ENCODE measurements around the gene PARK7.

PARK7 gene

DNA sequence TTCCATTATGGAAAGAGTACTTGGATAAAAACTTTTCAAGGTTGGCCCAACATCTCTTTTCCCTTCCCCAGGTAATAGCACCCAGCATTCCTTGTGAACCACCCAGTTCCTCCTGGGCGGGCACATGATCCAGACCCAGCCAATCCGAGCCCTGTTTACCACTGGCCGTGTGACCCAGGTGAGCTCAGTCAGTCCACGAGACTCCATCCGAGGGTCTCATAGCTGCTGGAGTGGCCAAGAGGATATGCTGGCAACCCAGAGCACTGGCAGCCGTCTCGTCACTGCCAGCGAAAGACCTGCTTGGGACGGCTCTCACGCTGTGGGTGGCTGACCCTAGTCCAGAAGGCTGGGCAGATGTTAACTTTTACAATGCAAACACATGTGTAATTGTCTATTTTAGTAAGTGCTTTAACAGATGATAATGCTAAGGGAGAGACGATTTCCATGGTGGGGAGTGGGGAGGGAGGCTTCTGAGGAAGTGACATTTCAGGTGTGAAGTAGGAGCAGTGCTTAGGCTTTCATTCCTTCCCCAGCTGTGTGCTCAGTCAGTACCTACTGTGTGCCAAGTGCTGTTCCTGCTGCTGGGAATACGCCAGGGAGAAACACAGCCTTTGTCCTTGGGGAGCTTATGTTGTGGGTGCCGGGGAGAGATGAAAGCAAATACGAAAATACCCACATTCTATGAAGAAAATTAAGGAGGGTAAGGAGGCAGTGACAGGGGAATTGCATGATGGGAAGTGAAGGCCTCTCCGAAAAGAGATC, 24.5 kb downstream of the PARK7 start:
- DNase-seq (ENCODE audit: low spot score) = no peak

DNA sequence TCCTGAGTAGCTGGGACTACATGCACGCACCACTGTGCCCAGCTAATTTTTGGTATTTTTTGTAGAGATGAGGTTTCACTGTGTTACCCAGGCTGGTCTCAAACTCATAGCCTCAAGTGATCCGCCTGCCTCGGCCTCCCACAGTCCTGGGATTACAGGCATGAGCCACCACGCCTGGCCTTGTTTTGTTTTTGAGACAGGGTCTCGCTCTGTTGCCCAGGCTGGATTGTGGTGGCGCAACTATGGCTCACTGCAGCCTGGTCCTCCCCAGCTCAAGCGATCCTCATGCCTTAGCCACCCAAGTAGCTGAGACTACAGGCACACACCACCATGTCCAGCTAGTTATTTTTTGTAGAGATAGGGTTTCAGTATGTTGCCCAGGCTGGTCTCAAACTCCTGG, 26.0 kb downstream of the PARK7 start:
- no peak for DNase-seq (ENCODE audit: low spot score)

DNA sequence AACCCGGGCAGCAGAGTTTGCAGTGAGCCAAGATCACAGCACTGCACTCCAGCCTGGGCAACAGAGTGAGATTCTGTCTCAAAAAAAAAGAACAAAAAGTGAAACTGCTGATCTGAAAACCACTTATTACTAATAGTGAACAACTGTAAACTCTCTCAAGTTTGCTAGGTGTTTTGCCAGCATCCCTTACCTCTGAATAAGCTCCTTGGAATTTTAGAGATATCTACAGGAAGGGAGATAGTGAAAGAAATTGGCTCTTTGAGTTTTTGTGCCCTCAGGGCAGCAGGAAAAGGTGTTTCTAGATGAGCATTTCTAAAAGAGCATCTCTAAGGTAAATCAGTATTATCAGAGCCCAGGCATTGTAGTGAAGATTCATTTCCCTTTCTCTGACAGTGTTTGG, 27.1 kb downstream of the PARK7 start:
- no peak for DNase-seq (ENCODE audit: low spot score)

DNA sequence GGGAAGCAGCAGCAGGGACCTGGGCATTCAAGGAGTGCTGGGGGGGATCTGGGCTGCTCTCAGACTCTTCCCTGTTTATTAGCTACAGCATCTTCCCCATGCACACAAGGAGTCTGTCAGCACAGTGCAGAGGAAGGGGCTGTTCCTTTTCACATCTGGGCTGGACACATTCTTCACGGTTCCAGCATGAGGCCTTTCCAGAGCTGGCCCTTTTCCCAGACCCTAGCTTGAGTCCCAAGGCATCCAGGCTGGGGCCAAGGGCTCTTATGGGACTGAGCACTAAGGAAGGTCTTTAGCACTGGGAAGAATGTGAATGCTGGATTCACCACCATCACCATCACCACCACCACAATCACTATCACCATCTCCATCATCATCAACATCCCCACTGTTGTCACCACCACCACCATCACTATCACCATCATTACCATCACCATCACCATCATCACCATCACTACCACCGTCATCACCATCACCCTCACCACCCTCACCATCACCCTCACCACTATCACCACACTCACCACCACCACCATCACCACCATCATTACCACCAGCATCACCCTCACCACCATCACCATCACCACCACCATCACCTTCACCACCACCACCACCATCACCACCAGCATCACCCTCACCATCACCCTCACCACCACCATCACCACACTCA, 28.4 kb downstream of the PARK7 start:
- no peak for DNase-seq (ENCODE audit: low spot score)

DNA sequence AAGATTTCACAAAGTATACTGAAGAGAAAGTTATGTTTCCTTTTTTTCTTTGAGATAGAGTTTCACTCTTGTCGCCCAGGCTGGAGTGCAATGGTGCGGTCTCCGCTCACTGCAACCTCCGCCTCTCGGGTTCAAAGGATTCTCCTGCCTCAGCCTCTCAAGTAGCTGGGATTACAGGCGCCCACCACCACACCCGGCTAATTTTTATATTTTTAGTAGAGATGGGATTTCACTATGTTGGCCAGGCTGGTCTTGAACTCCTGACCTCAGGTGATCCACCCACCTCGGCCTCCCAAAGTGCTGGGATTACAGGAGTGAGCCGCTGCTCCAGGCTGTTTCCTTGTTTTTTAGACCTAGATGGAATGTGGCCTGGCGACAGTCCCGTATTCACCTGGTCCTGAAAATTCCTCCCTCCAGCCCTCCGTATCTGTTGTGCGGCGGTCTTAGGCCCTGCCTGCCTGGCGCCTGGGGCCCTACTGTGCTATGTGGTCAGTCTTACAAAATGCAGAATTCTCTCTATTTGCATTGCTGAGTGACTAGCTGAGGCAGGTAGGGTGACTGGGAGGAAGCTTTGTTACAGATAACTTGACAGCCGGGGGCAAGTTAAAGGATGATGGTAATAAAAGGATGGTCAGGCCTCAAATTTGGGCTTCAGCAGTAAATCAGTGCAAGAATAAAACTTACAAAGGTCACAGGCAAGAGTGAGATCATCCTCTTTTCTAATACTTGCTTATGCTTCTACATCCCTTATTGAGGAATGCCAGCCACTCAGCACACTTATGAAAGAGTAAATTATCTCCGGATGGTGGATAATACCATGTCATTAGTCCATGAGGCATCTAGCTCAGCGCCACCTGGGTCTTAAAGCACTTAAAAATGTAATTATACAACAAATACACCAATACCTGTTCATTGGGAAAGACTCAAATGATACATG, 30.3 kb downstream of the PARK7 start:
- DNase-seq (ENCODE audit: low spot score) = no peak

DNA sequence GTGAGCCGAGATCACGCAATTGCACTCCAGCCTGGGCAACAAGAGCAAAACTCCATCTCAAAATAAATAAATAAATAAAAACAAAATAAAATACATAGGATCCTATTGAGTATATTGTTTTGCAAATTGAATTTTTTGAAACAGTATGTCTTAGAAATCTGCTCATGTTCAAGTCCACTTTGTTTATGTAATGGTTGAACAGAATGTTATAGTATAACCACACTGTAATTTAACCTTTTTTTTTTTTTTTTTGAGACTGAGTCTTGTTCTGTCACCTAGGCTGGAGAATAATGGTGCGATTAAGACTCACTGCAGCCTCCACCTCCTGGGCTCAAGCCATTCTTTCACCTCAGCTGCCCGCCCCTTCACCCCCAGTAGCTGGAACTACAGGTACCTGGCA, 31.4 kb downstream of the PARK7 start:
- DNase-seq (ENCODE audit: low spot score) = no peak

DNA sequence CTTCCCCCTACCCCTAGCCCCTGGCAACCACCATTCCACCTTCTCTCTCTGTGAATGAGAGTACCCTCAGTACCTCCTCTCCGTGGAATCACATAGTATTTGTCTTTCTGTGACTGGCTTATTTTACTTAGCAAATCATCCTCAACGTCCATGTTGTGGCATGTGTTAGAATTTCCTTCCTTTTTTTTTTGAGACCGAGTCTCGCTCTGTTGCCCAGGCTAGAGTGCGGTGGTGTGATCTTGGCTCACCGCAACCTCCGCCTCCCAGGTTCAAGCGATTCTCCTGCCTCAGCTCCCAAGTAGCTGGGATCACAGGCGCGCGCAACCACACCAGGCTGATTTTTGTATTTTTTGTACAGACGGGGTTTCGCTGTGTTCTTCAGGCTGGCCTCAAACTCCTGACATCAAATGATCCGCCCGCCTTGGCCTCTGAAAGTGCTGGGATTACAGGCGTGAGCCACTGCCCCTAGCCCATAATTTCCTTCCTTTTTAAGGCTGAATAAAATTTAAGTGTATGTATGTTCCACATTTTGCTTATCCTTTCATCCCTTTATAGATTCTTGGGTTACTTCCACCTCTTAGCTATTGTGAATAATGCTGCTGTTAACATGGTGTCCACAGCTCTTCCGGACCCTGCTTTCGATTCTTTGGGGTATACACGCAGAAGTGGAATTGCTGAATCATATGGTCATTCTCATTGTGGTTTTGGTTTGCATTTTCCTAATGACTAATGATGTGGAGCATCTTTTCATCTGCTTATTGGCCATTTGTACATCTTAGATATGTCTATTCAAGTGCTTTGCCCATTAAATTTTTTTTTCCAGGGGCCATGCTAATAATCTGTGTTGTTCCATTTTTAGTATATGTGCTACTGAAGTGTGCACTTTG, 32.3 kb downstream of the PARK7 start:
- no peak for DNase-seq (ENCODE audit: low spot score)

DNA sequence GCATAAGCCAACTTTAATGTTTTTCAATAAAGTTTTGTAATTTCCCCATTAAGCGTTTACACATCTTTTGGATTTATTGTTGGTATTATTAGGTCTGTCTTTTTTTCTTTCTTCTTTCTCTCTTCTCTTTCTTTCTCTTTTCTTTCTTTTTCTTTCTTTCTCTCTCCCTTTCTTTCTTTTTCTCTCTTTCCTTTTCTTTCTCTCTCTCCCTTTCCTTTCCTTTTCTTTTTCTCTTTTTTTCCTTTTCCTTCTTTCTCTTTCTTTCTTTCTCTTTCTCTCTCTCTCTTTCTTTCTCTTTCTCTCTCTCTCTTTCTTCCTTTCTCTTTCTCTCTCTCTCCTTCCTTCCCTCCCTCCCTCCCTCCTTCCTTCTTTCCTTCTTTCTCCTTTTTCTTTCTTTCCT, 33.3 kb downstream of the PARK7 start:
- no peak for DNase-seq (ENCODE audit: low spot score)

DNA sequence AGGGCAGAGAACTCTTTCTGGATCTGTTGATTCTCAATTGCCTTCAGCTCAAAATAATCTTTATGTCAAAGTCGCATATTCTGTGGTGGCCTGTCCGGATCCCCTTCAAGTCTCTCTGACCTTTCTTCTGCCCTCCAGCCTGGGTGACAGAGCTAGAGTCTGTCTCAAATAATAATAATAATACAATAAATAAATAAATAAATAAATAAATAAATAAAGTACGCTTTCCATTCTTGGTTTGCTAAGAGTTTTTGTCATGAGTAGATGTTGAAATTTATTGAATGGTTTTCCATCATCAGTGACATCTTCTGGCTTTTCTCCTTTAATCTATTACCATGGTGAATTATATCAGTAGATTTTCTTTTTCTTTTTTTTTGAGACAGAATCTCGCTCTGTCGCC, 33.9 kb downstream of the PARK7 start:
- no peak for DNase-seq (ENCODE audit: low spot score)

DNA sequence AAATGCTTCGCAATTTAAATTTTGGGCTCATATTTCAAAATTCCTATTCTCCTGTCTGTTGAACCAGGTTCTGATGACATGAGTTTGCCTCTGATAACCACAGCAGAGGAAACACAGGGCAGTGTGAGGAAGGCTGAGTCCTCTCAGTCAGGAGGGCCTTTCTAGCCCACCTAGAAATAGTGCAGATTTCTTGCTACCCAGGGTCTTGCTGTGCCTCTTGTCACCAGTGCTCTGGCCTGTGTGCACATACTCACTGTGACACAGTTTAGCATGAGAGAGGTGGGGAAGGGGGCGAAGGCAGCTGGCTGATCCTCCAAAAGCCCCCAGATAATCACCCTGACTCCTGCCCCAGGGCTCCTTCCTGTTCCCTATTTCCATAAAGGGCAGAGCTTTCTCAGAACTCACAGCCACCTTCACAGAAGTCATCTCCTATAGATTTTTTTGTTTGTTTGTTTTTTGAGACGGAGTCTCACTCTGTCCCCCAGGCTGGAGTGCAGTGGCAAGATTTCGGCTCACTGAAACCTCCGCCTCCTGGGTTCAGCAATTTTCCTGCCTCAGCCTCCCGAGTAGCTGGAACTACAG, 40.9 kb downstream of the PARK7 start:
- DNase-seq (ENCODE audit: low spot score) = no peak

DNA sequence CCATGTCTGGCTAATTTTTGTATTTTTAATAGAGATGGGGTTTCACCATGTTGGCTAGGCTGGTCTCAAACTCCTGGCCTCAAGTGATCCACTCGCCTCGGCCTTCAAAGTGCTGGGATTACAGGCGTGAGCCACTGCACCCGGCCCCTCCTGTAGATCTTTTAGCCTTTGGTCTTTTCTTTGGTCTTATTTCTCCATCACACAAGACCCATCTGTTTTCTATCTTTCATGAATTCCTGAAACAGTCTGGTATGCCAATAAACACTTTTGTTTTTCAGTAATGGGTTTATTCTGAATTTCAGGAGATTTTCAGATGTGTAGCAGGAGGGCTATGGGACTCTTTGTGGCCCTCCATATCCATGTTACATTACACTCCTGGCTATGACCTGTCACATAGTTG, 41.4 kb downstream of the PARK7 start:
- DNase-seq (ENCODE audit: low spot score) = no peak

DNA sequence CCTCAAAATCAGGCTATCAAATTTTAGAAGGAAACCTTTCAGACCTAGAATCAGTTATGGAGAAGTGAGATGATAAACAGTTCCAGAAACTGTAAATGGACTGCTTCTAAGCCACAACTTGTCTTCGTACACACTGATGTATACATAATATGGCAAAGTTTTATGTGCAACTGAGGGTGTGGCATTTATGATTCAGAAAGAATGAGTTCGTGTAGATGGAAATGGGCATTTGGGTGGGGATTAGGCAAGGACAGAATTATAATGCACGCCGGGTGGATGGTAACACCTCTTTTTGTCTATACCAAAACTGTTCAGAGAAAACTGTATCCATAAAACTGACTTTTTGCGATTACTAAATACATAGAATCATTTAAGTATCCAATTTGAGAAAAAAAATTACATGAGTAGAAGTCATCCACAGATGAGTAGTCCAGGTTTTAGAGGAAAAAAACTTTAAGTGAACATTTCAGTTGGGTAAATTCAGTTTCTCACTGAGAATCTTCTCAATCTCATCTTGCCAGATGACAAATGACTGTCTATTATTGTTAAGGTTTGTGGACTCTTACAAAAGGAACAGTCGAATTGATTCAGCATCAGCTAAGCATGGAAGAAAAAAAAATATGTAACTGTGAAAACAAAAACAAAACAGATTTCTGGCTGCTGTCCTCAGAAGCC, 42.1 kb downstream of the PARK7 start:
- no peak for DNase-seq (ENCODE audit: low spot score)

DNA sequence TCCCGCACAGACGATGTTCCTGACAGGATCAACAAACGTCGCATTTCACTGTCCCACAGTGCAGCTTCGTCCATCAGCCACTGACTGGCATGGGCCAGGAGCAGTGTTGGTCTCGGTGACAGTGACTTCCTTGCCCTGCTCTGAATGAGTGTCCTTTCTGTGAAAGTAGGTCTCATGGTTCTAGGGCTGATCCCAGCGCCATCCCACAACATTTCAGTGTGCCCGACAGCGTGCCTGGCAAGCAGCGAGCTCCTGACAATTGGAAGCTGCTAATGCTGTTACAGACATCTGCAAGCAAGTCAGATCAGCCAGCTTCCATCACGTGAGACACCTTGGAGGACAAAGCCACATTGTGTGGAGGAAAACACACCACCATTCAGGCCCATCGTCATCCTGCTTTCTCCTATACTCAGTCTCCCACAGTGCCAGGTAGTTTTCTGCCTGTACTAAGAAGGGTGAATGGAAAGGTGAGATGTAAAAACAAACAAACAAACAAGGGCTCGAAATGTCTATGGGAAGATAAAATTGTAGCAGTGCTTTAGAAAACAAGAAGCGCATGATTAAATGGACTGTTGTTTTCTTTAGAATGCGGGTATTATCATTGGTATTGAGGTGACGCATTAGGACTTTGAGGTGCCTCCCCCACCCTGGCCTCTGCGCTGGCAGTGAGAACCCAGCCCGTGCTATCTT, 42.7 kb downstream of the PARK7 start:
- DNase-seq (ENCODE audit: low spot score) = no peak

DNA sequence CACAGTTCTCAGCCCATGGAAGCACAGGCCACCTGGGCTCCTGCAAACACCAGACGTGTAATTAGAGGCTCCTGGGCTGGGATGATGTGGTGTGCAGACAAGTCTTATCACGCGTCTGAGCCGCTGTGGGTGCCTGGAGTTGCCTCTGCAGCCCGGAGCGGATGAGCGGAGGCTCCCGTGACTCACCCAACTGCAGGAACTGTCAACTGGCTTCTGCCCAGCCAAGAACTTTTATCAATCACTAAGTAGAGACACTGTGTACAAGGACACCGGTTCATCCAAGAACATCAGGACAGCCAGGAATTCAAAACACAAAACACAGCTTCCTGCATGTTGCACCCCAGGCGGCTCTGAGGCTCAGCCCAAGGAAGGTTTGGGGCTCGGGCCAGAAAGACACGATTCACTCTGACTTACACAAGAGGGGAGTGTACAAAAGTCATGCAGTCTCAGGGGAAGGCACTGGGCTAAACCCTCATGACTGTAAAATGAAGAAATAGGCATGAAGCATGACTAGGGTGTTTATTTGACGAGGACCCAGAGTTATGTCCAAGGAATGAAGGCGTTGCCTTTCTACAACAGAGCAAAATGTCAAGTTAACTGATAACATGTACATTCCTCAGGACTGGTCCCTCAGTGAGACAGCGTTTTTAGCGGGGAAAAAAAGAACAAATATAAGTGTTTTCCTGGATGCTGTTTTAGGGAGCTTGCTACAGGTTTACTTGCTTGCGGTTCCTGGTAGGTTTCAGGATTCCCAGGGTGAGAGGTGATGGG, 43.5 kb downstream of the PARK7 start:
- no peak for DNase-seq (ENCODE audit: low spot score)

DNA sequence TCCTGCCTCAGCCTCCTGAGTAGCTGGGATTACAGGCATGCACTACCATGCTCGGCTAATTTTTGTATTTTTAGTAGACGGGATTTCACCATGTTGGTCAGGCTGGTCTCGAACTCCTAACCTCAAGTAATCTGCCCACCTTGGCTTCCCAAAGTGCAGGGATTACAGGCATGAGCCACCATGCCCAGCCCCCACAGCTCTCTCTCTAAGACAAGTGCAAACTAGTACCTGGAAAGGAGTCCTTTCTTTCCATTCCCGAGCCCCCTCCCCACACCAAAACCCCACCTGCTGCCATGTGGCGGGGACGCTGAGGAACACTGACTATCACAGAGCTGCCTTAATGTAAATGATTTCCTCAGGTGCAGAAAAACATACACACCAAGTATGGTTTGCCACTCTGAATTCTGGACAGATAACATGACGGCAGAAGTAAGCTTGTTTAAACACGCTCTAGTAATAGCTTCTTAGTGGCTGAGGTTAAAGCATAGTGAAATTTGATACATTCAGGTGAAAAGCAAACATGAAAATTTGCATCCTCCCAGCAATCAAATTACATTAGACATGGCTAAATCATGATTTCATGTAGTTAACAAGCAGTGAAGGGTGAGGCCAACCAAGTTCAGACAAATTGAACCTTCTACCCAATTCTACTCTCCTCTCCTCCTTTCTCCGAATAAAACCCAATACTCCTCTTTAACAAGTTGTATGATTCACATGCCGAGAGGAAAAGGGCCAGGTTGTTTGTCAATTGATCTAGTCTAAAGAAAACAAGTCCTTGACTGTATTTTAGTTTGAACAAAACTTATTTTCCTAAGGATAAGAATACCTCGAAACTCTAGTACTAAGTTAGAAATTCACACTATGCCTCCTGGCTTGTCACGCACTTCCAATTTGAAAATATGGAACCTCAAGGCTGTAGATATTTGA, 44.8 kb downstream of the PARK7 start:
- no peak for DNase-seq (ENCODE audit: low spot score)

DNA sequence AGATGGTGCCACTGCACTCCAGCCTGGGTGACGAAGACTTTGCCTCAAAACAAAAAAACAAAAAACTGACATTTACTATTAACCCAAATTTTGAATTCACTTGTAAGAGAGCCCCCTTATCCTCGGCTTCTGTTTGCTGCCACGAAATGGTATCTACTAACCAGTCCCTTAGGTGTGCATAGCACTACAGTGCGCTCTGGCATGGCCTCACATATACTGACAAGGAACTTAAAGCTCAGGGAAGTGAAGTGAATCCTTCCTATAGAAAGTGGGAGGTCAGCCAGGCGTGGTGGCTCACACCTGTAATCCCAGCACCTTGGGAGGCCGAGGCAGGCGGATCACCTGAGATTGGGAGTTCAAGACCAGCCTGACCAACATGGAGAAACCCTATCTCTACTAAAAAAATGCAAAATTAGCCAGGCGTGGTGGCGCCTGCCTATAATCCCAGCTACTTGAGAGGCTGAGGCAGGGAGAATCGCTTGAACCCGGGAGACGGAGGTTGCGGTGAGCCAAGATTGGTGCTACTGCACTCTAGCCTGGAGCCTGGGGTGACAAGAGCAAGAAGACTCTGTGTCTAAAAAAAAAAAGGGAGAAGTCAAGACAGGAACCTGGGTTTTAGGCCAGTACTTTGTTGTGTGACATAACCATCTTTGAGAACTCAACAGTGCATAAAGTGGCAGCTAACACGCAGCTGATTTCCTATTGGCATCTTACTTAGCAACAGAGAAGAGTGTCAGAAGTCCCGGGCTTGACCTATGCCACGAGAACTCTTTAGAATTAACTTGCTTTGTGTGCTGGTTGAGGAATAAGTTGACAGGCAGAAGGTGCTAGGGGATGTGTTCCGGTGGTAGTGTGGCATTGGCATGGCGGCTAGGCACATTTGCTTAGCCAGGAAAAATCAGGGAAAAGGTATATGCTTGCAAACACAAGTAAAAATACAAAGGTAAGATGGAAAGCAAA, 47.8 kb downstream of the PARK7 start:
- DNase-seq (ENCODE audit: low spot score) = no peak

DNA sequence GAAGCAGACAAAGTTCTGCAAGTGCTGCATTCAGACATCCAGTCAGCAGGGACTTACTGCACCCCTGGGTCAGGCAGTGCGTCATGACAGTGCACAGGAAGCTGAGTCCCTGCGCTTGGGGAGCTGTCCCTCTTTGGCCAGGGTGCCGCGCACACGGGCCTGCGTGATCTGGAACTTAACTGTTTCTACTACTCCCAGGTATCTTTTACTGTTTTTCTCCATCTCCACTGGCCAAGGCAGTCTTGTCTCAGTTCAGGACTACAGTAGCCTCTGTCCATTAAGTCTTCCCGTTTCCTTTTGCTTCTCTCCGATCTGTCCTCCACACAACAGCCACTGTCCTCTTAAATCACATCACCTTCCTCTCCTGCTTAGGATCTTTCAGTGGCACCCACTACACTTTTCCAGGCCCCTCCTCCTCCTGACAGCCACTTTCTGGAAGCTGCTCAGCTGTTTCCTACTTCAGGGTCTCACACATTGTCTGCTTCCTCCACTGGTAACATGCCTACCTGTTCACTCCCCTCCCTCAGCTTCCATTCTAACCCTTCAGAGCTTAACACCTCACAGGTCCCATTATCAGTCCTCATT, 48.7 kb downstream of the PARK7 start:
- no peak for DNase-seq (ENCODE audit: low spot score)

Data from HuH-7.5 (cell line).